ENCODE results near the gene DCAF17. TPM values are rescaled to one million over a fixed set of nuclear protein-coding genes. Genes with fewer than 3 reads are reported as not detected.
A peak's percentile ranks its signal among the peaks of the same experiment; 100 is the strongest.
"Not testable (repeated sequence)": the region's sequence is repeated elsewhere in the genome, so short reads cannot be mapped to it uniquely, and the experiment has no call there.

DCAF17 gene
- total RNA-seq, 1 donor from 2014 or later: 12.4 TPM

DNA sequence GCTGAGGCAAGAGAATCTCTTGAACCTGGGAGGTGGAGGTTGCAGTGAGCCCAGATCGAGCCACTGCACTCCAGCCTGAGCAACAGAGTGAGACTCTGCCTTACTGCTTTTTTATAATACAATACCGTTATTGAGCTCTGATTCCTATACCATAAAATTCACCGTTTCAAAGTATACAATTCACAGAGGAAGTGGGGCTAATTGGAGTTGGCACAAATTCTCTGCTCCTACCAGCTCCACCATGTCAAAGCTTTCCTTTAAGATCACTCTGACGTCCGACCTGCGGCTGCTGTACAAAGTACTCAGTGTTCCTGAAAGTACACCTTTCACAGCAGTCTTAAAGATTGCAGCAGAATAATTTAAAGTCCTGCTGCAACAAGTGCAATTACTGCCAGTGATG, 58.6 kb downstream of the DCAF17 start:
- intact Hi-C loops (cut with DNase I): no loop called here
- DNase-seq (ENCODE audit: low spot score): no peak

DNA sequence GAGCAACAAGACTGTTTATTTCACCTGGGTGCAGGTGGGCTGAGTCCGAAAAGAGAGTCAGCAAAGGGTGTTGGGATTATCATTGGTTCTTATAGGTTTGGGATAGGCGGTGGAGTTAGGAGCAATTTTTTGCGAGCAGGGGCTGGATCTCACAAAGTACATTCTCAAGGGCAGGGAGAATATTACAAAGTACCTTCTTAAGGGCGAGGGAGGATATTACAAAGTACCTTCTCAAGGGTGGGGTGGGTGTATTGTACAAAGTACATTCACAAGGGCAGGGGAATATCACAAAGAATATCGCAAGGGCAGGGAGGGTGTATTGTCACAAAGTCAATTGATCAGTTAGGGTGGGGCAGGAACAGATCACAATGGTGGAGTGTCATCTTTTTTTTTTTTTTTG, 63.6 kb downstream of the DCAF17 start:
- DNase-seq (ENCODE audit: low spot score); intact Hi-C loops (cut with DNase I): not testable (repeated sequence)

DNA sequence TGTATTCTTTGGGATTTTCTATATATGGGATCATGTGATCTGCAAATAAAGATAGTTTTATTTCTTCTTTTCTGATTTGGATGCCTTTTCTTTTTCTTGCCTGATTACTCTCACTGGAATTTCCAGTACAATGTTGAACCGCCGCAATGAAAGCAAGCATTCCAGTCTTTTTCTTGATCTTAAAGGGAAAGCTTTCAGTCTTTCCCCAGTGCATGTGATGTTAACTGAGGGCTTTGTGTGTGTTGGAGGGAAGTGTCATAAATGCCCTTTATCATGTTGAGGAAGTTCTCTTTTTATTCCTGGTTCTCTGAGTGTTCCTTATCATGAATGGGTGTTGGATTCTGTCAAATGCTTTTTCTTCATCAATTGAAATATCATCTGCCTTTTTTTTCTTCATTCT, 71.3 kb downstream of the DCAF17 start:
- no peak for DNase-seq (ENCODE audit: low spot score)
- intact Hi-C loops (cut with DNase I): no loop called here

DNA sequence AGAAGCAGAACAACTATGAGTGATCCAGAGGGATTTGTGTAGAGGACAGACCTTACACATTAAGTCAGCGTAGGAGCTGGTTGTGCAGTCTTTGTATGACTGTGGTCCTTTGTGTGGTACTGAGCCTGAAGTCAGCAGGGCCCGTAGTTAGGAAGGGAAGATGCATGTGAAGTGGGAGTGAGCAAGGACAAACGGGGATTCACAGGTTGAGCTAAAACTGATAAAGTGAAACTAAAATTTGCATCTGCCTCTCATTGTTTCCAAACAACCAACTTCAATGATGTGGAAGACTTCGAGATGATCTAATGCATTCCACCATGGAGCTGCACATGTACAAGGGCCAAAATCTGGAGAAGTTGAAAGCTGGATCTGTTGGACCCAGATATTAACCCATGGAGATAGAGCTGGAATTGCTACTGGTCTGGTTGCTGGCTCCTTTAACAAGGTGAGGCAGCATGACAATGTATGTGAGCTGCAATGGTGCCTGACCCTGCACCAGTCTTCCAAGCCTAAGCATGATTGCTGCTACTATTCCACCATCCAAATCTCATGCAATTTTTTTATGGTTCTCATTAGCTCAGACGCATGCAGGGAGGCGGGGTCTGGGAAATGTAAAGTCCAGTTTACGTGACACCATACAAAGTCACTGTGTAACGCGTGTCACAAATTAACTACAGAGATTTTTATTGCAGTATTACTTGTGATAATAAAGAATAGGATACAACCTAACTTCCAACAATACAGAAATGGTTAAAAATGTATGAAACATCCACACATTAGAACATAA, 76.1 kb downstream of the DCAF17 start:
- no peak for DNase-seq (ENCODE audit: low spot score)
- intact Hi-C loops (cut with DNase I): no loop called here

DNA sequence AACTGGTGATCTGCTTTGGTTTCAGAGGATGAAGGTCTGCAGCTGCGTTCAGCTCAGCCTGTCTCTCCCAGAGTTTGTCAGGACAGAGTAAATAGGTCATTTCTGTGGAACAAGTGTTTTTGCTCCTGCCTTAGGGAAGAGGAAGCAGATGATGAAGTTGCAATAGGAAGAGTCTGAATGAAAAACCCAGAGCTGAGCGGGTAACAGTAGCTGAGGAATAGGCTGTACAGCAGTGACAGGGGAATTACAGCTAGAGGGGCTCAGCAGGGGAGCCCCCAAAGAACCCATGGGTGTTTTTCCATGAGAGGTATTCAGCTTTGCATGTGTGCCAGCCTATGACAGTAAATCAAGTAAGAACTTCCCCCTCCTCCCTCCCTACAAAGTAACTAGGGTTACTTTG, 78.0 kb downstream of the DCAF17 start:
- no peak for DNase-seq (ENCODE audit: low spot score)
- intact Hi-C loops (cut with DNase I): no loop called here

DNA sequence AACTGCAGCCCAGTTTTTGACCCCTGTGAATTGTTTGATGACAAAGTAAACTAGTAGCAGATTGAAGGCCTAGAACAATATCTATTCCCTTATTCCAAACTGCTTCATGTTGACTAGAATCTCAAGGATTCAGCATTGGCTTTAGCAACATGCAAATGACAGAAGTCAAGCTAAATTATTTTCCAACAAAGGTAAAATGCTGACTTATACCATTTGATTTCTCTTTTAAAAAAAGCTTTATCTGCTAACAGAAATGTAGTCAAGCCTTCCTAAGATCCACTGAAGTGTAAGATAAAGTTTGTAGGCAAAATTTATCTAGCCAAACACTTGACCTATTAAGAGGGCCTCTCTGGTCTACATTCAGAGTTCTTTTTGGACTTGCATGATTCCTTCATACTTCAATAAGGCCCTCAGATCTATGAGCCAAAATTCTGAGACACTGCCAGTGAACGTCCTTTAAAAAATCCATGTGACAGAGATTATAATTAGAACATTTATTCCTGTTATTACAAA, 78.7 kb downstream of the DCAF17 start:
- no peak for DNase-seq (ENCODE audit: low spot score)
- intact Hi-C loops (cut with DNase I): no loop called here

DNA sequence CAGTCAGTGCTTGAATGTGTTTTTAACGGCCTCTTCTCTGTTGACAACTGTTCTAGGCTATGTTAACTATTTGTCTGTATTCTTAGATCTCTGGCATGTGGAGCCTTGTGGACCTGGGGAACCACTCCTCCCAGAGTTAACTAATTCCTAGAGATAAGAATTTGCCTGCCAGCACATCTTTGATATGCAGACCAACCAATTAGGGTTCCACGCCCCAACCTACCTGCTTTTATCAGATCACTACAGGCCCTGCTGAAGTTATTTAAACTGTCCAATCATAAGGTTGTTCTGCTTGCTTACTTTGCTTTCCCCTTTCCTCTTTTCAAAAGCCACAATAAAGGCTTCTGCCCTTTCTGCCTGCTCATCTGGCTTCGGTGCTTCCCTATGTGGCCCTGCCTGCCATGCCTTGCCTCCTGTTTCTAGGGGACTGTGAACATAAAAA, 79.7 kb downstream of the DCAF17 start:
- no peak for DNase-seq (ENCODE audit: low spot score)
- intact Hi-C loops (cut with DNase I): no loop called here

DNA sequence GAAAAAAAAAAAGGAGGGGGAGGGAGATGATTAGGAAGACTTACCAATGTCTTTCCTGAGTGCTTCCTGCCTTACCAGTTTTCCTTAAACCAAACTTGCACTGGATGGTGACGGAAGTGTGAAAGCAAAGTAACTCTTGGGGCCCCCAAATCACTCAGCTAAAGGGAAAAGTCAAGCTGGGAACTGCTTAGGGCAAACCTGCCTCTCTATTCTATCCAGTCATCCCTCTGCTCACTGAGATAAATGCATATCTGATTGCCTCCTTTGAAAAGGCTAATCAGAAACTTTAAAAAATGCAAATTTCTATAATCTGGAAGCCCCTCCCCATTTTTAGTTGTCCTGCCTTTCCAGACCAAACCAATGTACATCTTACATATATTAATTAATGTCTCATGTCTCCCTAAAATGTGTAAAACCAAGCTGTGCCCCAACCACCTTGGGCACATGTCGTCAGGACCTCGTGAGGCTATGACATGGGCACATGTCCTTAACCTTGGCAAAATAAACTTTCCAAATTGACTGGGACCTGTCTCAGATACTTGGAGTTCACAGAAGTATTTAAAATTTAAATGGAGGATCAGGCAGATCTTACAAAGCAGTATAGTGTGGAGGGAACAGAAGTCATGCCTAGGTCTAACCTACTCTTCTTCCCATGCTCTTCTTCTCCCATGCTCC, 81.0 kb downstream of the DCAF17 start:
- intact Hi-C loops (cut with DNase I): no loop called here
- no peak for DNase-seq (ENCODE audit: low spot score)

DNA sequence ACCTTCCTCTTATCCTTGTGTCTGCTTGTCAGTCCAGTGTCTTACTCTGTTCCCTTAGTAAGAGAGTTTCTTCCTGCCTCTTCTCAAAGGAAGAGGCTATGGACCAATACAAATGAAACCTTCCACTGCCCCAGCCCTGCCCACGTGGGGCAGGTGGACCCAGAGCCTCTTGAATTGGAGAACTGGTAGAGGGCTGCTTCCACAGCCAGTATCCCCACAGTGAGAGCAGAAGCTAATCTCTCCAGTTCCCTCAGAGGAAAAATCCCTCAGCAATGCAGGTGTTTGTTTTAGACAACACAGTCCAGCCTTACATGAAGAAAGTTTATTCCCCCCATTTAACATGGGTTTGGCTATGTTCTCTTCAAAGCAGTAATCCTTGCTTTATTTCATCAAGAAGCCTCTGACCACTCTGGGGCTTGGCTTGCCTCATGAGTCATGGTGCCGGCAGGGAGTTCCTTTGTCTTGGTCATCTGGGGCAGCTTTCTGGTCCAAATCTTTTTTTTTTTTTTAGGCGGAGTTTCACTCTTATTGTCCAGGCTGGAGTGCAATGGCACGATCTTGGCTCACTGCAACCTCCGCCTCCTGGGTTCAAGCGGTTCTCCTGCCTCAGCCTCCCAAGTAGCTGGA, 81.8 kb downstream of the DCAF17 start:
- intact Hi-C loops (cut with DNase I): no loop called here
- DNase-seq (ENCODE audit: low spot score): no peak

DNA sequence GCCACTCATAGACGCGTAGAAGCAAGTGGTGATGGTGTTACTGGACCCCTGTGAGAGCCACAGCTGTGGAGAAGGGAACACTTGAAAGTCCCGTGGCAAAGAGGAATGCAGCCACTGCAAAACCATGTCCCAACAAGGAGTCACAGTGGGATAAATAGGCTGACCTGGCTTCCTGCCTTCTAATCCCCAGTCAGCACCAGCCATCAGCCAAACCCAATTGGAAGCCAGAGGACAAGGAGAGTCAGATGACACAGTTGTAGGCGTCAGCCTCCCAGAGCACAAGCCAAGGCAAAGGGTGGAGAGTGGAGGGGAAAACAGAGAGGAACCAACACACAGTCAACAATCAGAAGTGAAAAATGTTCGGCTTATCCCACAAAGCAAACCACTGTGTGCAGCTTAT, 82.8 kb downstream of the DCAF17 start:
- intact Hi-C loops (cut with DNase I): no loop called here
- DNase-seq (ENCODE audit: low spot score): no peak

DNA sequence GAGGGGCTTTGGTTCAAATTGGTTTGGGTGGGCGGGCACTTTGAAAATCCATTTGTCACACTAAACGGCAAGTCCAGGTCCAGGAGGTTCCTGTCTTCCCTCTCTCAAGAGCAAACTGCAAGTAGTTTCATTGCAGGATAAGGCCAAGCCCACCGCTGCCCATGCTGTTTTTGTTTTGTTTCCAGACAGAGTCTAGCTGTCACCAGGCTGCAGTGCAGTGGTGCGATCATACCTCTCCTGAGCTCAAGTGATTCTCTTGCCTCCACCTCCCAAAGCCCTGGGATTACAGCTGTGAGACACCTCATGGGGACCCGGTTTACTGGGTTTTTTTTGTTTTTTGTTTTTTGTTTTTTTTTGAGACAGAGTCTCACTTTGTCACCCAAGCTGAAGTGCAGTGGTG, 86.4 kb downstream of the DCAF17 start:
- DNase-seq (ENCODE audit: low spot score): no peak
- intact Hi-C loops (cut with DNase I): no loop called here

DNA sequence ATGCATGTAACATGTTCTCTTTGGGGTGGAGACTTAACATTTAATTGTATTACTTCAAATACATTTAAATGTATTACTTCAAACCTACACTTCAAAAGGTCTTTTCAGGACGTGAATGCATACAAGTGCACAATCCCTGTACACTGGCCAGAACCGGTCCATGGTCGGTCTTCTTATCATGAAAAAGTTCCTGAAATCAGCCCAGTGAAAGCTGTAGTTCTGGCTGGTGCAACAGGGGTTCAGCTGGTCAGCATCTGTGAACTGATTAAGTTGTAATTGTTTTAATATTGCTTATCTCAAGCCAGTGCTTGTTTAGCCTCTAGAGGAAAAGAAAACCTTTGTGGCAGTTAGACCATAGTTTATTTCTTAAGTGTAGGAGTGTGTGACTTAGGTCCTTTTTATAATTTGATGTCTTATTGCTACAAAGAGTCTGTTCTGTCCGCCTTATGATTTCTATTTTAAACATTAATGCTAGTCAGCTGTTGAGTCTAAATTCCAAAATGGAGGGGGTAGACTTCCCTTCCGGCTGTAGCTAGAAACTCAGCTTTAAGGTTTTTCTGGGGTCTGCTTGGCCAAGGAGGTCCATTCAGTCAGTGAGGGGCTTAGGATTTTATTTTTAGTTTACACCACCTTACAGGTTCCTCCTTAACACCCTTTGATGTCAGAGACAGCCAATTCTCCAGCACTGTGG, 87.5 kb downstream of the DCAF17 start:
- DNase-seq (ENCODE audit: low spot score): no peak
- intact Hi-C loops (cut with DNase I): loop anchor here (2.0 kb wide), 1 partner anchor 87 kb away; the partner anchor contains the start of gene DCAF17

DNA sequence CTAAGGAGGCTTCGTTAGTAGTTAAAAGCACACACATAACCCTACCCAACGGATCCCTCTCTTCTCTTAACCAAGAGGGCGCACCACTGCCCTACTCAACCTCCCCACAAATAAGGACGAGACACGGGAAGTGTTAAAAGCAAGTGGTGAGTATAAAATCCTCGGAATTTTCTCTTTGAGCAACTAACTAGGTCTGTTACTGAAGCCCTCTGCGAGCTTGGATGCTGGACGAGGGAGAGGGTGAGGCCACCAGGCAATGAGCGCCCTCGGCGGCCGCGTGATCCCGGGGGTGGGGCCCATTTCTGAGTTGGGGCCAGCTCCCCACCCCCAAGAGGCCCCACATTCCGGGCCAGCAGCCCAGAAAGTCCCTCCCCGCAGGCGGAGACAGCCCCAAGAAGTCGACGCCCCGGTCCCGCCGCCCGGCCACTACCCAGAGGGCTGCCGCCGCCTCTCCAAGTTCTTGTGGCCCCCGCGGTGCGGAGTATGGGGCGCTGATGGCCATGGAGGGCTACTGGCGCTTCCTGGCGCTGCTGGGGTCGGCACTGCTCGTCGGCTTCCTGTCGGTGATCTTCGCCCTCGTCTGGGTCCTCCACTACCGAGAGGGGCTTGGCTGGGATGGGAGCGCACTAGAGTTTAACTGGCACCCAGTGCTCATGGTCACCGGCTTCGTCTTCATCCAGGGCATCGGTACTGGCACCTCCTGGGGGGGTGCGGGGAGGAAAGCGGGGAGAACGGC, 88.2 kb downstream of the DCAF17 start, which contains the start of gene CYBRD1:
CYBRD1 (plus strand) TSS at position 423 of the 736 bp plus-strand sequence; CDS start at position 495, 72 bp downstream.
- intact Hi-C loops (cut with DNase I): loop anchor here (2.0 kb wide), 1 partner anchor 87 kb away; the partner anchor contains the start of gene DCAF17
- DNase-seq (ENCODE audit: low spot score): peak; percentile 91

DNA sequence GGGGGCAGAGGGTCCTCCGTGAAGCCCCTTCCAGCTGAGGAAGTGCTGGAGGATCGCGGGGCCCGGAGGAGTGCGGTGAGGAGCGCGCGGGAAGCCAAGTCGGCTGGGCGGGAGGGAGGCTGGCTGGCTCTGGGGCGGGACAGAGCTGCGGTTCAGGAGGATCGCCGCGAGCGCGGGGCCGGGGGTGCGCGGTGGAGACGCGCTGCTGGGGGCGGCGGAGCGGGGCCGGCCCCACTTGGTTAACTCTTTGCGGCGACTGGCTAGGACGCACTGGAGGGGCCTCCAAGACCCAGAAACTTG, 88.7 kb downstream of the DCAF17 start:
- intact Hi-C loops (cut with DNase I): loop anchor here (2.0 kb wide), 1 partner anchor 88 kb away; the partner anchor contains the start of gene DCAF17

DNA sequence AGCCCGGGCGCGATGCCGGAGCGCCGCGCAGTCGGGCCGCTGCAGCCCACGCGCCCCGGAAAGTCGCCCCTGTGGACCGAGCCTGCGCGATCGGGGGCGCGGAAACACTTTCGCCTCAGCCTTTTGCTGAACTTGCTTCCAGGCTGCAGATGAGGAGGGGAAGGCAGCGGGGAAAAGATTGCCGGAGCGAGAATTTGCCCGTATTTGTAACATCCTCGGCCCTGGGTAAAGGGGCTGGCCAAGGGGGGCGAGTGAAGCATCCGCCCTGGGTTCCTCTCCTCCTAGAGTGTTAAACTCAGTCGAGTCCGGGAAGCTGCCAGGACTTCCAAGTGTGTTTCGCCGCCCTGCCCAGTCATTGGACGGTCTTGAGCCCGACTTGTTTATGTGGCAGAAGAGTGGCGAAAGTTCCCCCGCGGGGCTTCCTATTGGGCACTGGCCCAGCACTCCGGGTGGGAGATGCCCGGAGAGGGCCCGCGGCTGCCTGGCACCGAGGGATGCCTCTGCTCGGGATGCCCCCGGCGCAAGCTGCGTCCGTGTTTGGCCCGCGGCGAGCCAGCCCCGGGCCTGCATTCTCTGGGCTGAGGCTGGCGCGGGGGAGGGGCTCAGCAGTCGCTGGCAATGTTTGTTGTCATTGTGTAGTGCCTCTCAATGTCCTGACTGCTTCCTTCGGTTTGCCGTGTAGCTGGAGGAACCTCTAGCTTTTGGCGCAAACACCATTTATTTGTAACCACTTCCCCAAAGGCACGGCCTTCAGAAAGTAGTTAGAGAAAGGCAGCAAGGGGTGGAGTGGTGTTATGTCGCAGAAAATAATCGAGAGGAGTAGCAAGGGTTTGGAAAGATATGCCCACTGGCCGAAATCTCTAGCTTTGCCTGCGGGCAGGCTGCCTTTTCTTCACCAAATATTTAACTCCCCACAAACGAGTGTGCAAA, 89.3 kb downstream of the DCAF17 start:
- intact Hi-C loops (cut with DNase I): loop anchor here (2.0 kb wide), 2 partner anchors 89 to 363 kb away; partner anchors contain the start of genes DCAF17 and TLK1
- DNase-seq (ENCODE audit: low spot score): peak; percentile 91

More for the DNA sequence above, 88.7 kb downstream of the DCAF17 start:
- peak; percentile 78 for DNase-seq (ENCODE audit: low spot score)

DNA sequence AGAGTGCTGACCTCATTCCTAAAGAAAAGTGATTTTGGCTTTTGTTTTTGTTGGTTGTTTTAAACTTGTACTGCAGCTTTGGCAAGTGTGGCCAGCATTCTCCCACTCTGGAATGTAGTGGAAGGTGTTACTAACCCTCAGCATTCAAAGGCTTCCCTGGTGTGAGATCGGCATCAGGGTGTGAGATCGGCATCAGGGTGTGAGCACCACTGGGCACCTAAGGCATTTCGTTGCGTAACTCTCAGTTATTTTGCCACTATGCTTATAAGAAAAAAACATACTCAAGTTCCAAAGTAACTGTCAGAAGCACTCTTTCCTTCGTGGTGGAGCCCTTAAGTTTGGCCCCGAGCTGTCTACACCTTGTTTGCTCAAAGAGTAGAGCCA, 90.0 kb downstream of the DCAF17 start:
- intact Hi-C loops (cut with DNase I): loop anchor here (2.0 kb wide), 1 partner anchor 363 kb away; the partner anchor contains the start of gene TLK1
- DNase-seq (ENCODE audit: low spot score): no peak

DNA sequence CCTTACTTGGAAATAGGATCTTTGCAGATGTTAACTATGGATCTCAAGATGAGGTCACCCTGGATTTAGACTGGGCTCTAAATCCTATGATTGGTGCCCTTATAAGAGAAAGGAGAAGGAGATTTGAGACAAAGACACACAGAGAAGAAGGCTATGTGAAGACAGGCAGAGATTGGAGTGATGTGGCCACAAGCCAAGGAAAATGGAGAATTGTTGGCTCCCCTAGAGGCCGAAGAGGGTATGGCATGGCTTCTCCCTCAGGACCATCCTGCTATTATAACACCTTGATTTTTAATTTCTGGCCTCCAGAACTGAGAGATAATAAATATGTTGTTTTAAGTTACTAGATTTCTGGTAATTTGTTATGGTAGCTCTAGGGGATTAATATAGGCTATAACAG, 95.9 kb downstream of the DCAF17 start:
- DNase-seq (ENCODE audit: low spot score): no peak
- intact Hi-C loops (cut with DNase I): no loop called here

DNA sequence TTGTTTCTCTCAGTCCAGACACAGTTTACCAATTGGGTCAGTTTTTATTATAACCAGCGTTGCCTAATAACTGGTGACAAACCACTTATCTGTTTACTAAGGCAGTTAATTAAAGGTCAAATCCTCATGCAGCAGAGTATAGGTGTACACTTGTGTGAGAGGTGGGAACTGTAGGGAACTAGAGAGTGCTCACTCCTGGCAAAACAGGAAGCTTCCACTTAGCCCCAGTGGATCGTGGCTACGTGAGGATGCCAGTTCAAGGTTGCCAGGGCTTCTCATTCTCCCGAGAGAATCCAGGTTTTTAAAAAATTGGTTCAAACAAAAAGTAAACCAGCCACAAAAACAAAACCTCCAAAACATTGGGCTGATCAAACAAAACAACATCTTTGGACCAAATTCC, 96.4 kb downstream of the DCAF17 start:
- DNase-seq (ENCODE audit: low spot score): no peak
- intact Hi-C loops (cut with DNase I): no loop called here

Data from cardiac septum (tissue), 1 donor.